Lower leg skin (tissue), 4 donors: ENCODE data around the gene C12orf75. TPM values are rescaled to one million over a fixed set of nuclear protein-coding genes. Genes with fewer than 3 reads are reported as not detected.

Source experiments
- DNase-seq, 2 donors: peaks; one replicate each; pipeline ENCODE4 v3.0.0-alpha.2; 2019; ENCODE audit warnings: low spot score in 2 of 2
- H3K4me3 ChIP-seq: fragments of 200-600 bp; sonication (generic); 2 replicates; pipeline ENCODE4 v1.5.1; 2017; ENCODE audit warnings: mild to moderate bottlenecking, low read depth; ENCODE audit not compliant: poor library complexity, severe bottlenecking
- POLR2A ChIP-seq, 2 donors: fragments of 450-650 bp; IDR thresholded peaks; one replicate each; pipeline ENCODE4 v1.6.1; 2016 to 2017; ENCODE audit warnings: antibody characterized with exemption in 2 of 2, mild to moderate bottlenecking in 1 of 2, moderate library complexity in 1 of 2
- WGBS, 2 donors: methylation state at CpG; one replicate each; pipeline ENCODE4 v1.1.5; 2018; 5-methylcytosine and 5-hydroxymethylcytosine counted together
- intact Hi-C: fragments of 100-400 bp; cut with DNase I; formaldehyde crosslinking; loops from one replicate; pipeline ENCODE4 v1.15.0; 2023; ENCODE audit warnings: low total_unique reads
- total RNA-seq, 4 donors: library from RNA; depleted of rRNA; stranded (reverse); fragments of >200 nt; gene quantifications; one replicate each; pipeline ENCODE4 v1.1.0, GENCODE V29; 2016
- TF ChIP-seq, protein P1 (sequence below), 3 donors: fragments of 450-650 bp; IDR thresholded peaks; one replicate each; pipeline ENCODE4 v1.5.1; 2016; ENCODE audit warnings: antibody characterized with exemption in 3 of 3, mild to moderate bottlenecking in 3 of 3, moderate library complexity in 2 of 3

C12orf75 gene
- total RNA-seq, 4 donors from 2014 or later, result 13.2 to 24.3 (median 15.4) TPM

DNA sequence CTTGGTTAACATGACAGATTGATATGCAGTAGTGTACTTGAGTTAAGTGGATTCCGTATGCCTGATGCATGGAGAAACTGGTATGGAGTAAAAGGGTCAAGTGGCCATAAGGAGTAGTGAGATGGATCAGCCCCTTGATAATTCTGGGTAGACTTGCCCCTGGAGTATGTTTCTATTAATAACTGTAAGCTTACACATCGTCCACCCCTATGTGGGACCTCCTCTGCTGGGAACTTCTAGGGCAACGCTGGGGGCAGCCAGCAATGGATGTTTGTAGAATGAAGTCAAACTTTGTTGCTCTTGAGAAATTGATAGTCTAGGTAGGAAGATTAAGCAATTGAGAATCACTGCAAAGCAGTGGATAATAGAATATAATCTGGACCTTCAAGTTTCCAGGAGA lies 3.5 kb downstream of the C12orf75 start:
- H3K4me3 ChIP-seq, result no peak overlapping the region
- WGBS, 2 donors, result 68 to 71% methylated on average over 3 of the region's 3 CpGs
- TF ChIP-seq, protein P1, sequence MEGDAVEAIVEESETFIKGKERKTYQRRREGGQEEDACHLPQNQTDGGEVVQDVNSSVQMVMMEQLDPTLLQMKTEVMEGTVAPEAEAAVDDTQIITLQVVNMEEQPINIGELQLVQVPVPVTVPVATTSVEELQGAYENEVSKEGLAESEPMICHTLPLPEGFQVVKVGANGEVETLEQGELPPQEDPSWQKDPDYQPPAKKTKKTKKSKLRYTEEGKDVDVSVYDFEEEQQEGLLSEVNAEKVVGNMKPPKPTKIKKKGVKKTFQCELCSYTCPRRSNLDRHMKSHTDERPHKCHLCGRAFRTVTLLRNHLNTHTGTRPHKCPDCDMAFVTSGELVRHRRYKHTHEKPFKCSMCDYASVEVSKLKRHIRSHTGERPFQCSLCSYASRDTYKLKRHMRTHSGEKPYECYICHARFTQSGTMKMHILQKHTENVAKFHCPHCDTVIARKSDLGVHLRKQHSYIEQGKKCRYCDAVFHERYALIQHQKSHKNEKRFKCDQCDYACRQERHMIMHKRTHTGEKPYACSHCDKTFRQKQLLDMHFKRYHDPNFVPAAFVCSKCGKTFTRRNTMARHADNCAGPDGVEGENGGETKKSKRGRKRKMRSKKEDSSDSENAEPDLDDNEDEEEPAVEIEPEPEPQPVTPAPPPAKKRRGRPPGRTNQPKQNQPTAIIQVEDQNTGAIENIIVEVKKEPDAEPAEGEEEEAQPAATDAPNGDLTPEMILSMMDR (IDR thresholded peaks at IDR 0.05), result no peak
- TF ChIP-seq POLR2A (IDR thresholded peaks at IDR 0.05), result no peak
- intact Hi-C loops, result no loop called here
- no peak for DNase-seq

DNA sequence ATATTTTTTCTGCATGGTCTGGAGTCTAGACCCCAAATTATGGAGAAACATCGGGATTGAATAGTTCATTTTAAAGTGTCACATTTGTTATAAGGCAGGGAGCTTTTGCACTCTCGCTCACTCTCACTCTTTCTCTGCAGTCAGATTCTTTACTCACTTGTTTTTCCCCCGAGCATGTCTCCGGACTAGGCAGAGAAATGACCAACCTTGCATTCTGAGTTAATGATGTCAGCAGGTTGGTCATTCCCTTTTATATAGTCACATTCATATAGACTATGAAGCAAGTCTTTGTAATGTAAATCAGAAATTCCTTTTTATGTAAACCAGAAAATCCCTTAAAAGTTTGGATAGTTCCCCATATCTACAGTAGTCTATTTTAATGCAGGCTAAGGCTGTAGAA lies 4.1 kb downstream of the C12orf75 start:
- no peak overlapping the region for H3K4me3 ChIP-seq
- intact Hi-C loops, result no loop called here
- no peak for DNase-seq
- WGBS, 2 donors, result 85 to 97% methylated on average over 4 of the region's 4 CpGs
- TF ChIP-seq, protein P1 (IDR thresholded peaks at IDR 0.05), result no peak
- TF ChIP-seq POLR2A (IDR thresholded peaks at IDR 0.05), result no peak

DNA sequence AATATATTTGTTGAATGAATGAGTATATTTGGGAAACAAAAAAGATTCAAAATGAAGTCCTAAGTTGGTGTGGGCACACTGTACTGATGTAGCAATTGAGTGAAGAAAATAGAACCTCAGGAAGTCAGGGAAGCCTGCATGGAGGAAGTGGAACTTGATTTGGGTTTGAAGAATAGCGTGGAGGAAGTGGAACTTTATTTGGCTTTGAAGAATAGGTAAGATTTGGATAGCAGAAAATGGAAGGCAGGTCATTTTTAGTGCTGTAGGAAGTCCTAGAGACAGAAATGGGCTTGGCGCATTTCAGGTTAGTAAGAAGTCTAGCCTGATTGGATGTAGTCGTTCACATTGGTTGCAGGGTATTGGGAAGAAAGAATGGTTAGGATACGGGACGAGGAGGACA lies 5.4 kb downstream of the C12orf75 start:
- TF ChIP-seq, protein P1 (IDR thresholded peaks at IDR 0.05), result no peak
- TF ChIP-seq POLR2A (IDR thresholded peaks at IDR 0.05), result no peak
- intact Hi-C loops, result no loop called here
- 89% methylated on average over 5 of the region's 5 CpGs for WGBS, 2 donors
- DNase-seq, result no peak
- no peak overlapping the region for H3K4me3 ChIP-seq

DNA sequence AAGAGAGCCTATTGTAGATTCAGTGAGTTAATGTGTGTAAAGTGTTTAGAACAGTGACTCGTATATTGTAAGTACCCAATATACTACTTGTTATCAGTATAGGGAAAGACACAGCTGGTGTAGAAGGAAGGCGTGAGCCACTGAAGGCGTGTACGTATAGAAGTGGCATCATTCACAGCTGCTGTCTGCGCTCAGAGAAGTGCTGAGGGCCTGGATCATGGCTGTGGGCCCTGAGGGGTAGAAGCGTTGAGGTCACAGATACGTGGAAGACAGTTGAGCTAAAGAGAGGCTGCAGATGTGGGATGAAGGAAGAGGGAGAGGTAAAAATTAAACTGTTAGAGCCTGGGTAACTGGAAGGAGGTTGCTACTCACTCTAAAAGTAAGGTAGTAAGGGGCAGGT lies 5.9 kb downstream of the C12orf75 start:
- TF ChIP-seq POLR2A (IDR thresholded peaks at IDR 0.05), result no peak
- TF ChIP-seq, protein P1 (IDR thresholded peaks at IDR 0.05), result no peak
- no peak for DNase-seq
- H3K4me3 ChIP-seq, result no peak overlapping the region
- 92 to 94% methylated on average over 7 of the region's 7 CpGs for WGBS, 2 donors
- intact Hi-C loops, result no loop called here

DNA sequence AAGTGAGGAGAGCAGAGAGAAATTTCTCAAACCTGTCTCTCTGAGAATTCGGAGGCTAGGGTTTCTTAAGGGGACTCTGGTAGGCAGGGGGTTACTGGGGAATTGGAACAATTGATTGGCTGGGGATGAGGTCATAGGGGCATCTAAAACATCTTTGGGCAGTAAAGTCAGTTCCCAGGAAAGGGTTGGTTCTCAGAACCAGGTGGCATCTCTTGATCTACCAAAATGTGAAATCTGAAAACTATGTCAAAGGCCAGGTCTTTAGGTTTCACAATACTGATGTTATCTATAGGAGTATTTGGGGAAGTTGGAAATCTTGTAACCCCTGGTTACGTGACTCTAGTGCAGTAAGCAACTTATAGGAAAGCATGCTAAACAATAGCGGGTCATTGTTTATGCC lies 6.9 kb downstream of the C12orf75 start:
- intact Hi-C loops, result no loop called here
- H3K4me3 ChIP-seq, result no peak overlapping the region
- 78 to 90% methylated on average over 3 of the region's 3 CpGs for WGBS, 2 donors
- no peak for DNase-seq
- TF ChIP-seq, protein P1 (IDR thresholded peaks at IDR 0.05), result no peak
- no peak for TF ChIP-seq POLR2A (IDR thresholded peaks at IDR 0.05)

DNA sequence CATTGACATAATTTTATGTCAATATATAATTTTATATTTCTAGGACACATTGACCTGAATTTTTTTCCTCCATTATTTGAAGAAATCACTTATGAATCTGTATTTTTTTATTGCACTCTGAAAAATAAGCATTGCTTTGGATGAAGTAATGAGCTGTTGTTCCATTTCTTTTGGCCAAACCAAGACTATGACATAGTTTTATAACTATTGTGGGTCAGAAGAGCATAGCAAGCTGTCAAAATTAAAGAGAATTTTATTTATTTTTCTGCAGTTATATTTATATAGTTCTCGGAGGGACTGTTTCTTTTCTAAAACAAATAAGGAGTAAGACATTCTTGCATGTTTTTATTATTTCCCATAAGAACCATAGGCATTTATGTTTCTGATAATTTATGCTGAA lies 8.5 kb downstream of the C12orf75 start:
- TF ChIP-seq, protein P1 (IDR thresholded peaks at IDR 0.05), result no peak
- TF ChIP-seq POLR2A (IDR thresholded peaks at IDR 0.05), result no peak
- 60 to 64% methylated on average over 1 of the region's 1 CpG for WGBS, 2 donors
- DNase-seq, result no peak
- intact Hi-C loops, result no loop called here
- H3K4me3 ChIP-seq, result no peak overlapping the region
